DMS 273 (cell line): Measurements from ENCODE around the gene TPK1.

Experiments
- DNase-seq: peaks from one replicate; lab custom pipeline; 2025; ENCODE audit not compliant: unreplicated experiment; lab: John Stamatoyannopoulos, UW

TPK1 gene

DNA sequence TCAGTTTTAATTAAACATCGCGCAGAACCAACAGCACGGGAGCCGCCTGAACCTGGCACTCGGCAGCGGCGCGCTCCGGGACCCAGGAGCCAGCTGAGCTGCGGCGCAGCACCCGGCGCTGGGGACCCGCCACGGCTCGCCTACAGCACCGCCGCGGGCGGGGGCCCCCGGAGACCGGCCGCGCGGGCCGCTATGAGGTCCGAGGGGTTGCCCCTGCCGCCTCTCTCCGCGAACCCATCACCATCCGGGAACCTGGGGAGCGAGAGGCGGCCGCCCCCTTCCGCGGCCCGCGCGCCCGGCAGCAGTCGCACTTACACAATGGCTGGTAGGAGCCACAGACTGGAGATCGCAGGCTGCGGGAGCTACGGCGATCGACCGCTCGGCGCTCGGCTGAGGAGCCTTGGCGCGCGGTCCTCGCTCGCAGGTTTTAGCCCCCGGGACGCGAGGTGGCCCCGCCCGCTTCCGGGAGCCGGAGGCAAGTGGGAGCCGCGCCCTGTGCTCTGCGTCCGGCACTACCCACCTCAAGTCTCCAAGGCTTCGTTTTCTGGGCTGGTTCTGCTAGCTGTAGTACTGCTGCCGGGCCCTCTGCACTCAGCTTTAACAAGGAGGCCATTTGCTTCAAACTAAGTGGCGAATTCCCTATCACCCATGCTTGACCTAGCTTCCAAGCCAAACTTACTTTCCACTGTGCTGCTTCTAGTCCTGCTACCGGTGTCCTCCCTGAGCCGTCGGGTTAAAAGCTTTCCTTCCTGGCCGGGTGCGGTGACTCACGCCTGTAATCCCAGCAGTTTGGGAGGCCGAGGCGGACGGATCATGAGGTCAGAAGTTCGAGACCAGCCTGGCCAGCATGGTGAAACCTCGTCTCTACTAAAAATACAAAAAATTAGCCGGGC, at the start of gene TPK1:
TPK1 (minus strand) TSS at position 402 of the 893 bp plus-strand sequence. CDS start 451 bp downstream, outside the sequence.
- DNase-seq = peak; percentile 95

DNA sequence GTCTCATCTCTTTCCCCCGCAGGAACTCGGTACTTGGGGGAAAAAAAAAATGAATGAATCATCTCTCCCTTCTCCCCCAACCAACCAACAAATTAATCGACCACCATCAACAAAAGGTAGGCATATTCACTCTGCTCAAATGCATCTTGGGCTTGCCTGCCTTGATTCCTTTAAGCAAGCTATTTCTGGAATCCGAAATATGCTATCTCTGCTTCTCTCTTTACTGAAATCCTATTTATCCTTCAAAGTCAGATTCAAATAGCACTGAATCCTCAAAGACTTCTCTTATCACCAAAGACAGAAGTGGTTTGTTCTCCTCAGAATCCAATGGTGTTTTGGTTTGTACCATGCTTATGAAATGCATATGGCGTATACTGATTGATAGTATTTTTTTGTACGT, 49.6 kb upstream of the TPK1 start:
- no peak for DNase-seq

DNA sequence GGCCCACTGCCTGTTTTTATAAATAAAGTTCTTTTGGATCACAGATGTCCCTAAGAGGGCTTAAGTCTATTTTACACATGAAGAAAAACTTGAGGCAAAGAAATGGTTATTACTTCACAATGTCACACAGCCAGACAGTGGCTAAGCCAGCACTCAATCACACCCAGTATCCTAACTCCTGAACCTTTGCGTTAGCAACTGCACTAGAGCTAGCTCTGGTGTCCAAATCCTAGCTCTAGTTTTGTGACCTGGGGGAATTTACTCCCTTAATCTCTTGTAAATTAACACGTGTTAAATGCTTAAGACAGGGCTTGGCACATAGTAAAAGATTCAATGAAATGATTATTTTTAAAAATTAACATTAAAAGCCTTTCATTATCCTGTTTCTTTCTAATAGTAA, 49.0 kb upstream of the TPK1 start:
- DNase-seq = no peak

DNA sequence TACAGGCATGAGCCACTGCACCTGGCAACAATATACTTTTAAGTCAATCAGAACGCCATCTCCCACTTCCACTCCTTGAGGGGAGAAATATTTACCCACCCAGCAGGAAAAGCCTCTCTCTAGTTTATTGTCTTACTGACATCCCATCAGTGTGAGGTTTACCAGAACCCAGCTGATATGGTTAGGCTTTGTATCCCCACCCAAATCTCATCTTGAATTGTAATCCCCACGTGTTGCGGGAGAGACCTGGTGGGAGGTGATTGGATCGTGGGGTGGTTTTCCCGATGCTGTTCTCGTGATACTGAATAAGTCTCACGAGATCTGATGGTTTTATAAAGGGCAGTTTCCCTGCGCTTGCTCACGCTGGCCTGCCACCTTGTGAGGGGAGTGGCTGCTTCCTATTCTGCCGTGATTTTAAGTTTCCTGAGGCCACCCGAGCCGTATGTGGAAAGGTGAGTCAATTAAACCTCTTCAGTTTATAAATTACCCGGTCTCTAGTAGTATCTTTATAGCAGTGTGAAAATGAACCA, 37.5 kb upstream of the TPK1 start:
- no peak for DNase-seq

DNA sequence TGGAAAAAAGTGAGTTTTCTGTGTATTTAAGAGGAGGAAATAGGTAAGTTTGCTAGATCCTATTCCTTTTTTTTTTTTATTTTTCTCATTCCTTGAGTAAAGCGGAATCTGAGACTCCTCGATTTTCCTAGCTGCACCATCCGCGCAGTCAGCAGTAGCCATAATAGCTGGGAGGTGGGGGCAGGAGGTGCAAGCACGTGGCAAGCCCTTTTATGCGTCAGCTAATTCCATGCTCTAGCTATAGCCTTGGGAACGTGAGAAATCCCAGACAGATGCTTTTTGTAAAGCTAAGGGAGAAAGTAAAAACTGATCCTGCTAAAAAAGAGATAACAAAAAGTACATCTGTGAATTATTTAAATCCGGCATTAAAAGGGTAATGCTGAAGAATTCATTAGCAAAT, 33.2 kb upstream of the TPK1 start:
- no peak for DNase-seq

DNA sequence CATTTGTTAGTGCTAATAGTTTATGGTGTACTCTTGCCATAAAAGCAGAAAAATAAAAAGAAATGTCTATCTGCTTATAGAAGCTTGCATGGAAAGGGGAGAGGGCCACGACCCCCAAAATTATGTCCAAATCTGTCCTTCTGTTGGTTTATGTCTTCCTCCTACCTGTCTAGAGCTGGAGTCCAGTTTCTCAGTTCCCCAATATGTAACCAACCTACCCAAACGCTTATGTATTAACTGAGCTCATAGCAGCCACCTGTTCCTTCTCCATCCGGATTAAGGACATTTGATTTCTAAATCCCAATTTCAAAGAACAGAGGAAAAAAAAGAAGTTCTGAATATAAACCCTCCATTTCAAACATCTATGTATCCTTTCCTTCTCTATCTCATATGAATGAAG, 30.3 kb upstream of the TPK1 start:
- no peak for DNase-seq

DNA sequence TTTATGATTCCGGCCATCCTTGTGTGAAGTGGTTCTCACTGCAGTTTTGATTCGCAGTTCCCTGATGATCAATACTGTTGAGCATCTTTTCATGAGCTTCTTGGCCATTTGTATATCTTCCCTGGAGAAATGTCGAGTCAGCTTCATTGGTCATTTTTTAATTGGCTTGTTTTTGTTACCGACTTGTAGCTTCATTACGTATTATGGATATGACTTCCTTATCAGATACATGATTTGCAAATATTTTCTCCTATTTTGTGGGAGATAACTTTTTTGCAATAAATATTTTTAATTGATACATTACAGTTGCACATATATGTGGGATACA, 27.4 kb upstream of the TPK1 start:
- no peak for DNase-seq

DNA sequence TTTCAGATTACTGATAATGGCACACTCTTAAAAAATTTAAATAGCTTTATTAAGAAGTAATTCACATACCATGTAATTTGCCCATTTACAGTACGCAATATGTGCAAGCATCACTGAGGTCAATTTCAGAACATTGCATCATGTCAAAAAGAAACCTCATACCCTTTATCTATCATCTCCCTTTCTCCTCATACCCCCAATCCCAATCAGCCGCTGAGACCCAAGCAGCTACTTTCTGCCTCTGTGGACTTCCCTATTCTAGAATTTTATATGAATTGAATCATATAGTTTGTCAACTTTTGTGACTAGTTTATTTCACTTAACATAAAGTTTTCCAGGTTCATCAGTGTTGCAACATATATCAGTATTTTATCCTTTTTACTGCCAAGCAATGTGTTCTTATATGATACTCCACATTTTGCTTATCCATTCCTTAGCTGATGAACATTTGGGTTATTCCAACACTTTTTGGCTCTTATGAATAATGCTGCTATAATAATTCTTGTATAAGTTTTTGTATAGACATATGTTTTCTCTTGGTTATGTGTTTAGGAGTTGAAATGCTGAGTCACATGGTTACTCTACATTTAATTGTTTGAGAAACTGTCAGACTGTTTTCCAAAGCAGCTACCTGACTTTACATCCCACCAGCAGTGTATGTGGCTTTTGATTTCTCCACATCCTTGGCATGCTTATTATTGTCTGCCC, 26.9 kb upstream of the TPK1 start:
- DNase-seq = no peak

DNA sequence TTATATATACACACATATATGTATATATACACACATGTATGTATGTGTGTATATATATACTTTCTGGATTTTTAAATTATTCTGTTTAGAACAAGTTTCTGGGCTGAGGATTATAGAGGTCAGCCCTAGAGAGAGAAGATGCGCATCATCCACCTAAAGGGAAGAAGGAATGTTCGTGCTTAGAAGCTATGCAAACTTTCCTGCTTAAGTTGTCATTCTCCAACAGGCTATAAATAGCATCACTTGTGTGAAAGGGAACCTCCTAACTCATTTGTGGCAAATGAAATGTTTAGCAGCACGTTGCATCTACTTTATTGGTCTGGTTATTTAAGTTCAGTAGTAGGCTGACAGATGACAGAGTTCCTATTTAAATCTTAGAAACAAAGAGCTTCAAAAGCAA, 23.9 kb upstream of the TPK1 start:
- no peak for DNase-seq

DNA sequence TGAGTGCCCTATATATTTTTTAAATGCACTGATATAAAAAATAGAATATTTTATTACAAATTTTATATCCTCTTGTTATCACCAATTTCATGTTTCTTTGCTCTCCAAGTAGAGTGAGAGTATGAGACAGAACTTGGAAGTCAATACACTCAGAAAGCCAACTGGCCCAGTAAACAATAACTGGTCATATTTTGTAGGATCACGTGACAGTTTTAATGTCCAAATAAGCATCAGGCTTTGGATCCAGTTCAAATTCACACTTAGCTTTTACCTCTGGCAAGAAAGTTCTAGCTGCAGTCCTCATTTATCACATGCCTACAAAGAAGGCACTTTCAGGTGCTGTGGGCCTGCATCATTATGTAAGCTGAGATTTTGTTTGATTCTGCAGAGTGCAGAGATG, 21.6 kb upstream of the TPK1 start:
- DNase-seq = no peak

DNA sequence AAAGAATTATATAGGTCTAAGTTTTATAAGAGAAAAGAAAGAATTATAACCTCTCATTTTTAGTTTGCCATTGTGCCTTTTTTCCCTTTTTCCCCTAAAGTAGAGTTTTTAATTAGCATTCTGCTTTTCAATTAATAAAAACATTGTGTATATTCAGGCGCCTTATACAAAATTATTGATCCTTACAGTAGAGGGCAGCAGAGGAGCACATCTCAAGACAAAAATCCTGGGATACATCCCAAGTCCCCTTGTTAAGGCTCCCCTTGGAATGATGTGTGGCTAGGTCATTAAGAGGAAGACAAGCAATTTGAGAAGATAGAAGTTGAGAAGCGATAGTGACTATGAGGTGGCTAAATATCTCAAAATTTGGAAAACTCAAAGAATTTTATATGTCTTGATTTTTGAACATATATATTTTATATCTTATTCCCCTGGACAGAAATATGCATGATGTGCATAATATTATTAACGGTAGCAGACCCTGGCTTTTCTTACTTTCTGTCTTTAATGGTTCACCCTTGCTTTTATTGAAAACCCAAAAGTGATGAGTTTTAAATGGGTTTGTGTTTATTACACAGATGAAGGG, 19.1 kb upstream of the TPK1 start:
- DNase-seq = peak; percentile 67

DNA sequence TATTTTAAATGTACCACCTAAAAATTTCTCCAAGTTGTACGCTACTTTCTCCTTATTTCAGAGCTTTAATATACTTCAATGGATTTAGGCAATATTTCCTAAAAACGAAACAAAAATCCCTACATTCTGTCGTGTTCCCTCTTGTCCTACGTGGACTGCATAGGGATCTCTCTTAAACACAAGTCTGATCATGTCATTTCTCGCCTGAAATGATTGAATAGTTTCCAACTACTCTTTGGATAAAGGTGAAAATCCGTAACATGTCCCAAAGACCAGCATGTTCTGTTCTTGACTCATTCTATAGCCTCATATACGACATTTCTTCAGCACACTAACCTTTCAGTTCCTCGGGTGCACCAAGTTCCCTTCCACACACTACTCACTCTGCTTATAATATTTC, 17.7 kb upstream of the TPK1 start:
- no peak for DNase-seq

DNA sequence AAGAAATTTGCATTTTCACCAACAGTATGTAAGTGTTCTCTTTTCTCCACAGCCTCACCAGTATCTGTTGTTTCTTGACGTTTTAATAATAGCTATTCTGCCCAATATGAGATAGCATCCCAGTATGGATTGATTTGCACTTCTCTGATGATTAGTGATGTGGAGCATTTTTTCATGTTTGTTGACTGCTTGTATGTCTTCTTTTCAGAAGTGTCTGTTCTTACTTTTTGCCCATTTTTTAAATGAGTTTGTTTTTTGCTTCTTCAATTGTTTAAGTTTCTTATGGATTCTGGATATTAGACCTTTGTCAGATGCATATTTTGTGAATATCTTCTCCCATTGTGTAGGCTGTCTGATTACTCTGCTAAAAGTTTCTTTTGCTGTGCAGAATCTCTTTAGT, 12.2 kb upstream of the TPK1 start:
- DNase-seq = no peak

DNA sequence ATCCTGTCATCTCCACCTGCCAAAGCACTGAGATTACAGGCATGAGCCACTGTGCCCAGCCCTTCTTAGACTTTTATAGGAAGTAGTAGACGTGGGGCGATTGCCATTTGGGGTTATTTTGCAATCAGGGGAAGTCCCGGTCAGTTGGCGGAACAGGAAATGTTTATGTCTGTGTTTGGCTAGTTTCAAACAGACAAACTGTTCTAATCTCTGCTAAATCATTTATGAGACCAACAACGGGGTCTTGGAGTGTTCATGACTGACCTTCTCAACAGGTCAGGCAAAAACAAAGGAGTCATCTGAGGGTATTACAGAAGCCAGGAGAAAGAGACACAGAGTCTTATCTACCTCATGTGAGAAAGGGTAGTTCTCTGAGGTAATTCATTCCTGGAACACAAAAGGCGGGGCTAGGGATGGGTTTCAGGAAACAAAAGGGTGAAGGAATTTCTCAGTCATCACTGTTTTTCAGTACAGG, 6.6 kb upstream of the TPK1 start:
- no peak for DNase-seq

DNA sequence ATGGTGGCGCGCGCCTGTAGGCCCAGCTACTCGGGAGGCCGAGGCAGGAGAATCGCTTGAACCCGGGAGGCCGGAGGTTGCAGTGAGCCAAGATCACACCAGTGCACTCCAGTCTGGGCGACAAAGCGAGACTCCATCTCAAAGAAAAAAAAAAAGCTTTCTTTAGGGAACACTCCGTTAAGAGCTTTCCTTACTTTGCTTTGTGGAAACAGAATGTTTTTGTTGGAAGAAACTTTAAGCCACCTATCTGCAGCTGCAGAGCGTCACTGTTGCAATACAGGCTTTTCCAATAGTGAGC, 641 bp upstream of the TPK1 start:
- DNase-seq = no peak

DNA sequence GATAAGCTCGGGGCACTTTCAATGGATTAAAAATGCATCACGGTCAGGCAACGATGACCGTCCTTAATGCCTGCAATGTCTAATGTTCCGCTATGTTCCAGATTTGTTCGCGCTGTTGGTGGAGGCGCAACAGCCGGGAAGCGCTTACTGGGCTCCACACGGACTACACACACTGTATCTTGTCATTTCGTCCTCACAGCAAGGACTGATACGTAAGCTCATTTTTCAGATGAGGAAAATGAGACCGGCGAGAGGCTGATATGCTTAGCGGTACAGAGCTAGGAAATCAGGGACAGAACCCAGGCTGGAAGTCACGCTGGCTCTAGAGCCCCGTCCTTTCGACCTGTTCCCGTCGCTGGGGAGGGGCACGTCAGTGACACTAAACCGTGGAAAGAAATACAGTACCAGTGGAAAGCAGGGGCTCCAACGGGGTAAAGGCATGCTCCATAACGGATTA, 670 bp downstream of the TPK1 start:
- peak; percentile 60 for DNase-seq

DNA sequence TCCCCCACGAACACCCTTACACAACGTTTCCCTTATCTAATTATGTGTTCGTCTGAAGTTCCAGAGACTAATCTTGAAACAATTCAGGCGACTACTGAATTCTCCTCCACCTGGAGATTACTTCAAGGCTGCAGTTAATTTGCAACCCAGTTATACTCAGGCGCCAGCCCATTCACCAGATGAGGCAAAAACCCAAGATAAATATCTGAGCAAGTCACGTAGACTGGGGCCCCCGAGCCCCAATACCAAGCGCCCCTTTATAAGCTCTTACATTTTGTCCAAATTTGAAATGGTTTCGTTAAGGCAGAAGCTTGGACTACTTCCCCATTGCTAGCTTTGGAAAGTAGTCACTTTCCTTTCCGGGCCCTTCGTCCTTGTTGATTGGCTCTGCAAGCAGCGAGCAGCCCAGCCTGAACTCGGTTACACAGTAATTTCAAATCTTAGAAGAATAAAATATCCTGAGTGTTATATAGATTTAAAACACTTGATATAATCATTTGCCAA, 1.2 kb downstream of the TPK1 start:
- DNase-seq = no peak

DNA sequence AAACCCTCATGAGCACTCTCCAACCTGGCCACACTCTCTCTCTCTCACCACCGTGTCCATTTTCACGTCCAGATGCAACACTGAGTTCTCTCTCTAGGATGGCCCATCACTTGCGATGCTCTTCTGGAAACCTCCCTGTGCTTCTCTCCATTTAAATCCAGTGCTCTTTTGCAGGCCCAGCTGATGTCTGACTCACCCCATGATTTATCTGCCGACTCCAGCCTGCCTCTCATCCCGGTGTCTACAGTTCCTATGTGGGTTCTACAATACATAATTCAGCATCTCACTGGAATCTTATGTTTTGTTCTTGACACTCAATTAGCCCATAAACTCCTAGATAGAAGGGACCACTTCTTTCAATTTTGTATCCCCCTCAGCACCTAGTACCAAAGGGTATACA, 5.0 kb downstream of the TPK1 start:
- no peak for DNase-seq

DNA sequence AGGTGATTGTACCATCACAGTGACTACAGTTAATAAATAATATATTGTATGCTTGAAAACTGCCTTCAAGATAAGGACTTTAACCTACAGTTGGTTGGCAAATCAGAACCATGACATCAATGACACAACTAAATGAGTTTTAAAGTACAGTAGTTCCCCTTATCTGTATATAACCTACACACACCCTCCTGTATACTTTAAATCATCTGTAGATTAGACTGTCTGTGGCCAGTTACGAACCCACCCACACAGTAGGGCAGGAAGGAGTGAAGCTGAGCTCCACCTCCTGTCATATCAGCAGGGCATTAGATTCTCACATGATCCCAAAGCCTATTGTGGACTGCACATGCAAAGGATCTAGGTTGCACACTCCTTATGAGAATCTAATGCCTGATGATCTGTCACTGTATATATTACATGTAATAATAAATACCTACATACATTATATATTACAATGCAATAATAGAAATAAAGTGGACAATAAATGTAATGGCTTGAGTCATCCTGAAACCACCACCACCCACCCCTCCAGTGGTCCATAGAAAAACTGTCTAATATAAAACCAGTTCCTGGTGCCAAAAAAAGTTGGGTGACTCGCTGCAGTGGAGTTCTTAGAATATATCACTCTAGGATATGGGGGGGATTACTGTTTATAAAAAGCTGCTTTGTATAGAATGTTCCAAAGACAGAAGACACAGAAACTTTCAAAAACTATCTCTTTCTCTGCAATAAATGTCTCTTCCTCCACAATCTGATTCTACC, 5.6 kb downstream of the TPK1 start:
- no peak for DNase-seq

DNA sequence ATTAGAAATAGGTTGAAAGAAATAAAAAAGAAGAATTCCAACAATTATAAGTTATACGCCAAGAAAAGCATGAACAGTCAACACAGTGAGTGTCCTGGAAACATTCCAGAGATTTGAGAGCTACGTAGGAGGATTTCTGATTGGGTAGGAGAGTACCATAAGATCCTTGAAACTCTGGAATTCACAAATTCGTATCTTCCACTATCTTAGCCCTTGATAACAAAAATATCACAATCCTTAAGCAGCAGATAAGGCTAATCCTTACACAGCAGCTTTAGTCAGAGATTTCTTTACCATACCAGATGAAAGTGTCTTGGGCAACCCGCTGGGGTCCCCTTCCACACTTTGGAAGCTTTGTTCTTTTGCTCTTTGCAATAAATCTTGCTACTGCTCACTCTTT, 8.2 kb downstream of the TPK1 start:
- DNase-seq = no peak

DNA sequence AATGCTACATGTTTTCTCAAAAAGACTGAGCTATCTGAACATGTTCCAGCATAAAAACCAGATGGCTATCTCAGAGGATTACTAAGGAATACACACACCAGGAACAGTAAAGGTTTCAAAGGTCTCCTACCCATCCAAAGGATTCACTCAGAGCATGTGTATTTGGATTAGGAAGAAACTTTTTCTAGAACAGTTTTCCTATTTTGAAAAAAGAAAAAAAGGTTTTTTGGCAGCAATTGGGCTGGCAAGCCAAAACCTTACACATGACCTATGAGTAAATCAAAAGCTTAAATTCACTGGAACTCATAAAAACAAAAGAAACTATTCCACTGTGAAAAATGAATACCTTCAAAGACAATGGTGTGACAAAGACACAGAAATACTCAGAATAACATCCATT, 9.6 kb downstream of the TPK1 start:
- no peak for DNase-seq
